Fibroblast of lung (primary cell): ENCODE measurements around the gene CHRND. TPM values are rescaled to one million over a fixed set of nuclear protein-coding genes. Genes with fewer than 3 reads are reported as not detected.
"Not testable (repeated sequence)": the region's sequence is repeated elsewhere in the genome, so short reads cannot be mapped to it uniquely, and the experiment has no call there.

Source experiments
- DNase-seq, 2 donors: peaks; one replicate each; pipeline versions ENCODE4 v3.0.0 to v3.0.0-alpha.2; 2010; ENCODE audit warnings: low read depth in 2 of 2
- H2AFZ ChIP-seq: 2 replicates; pipeline ENCODE4 v1.5.1; 2012; ENCODE audit warnings: low read length, control low read depth, inconsistent platforms
- H3K27ac ChIP-seq: 2 replicates; pipeline ENCODE4 v1.5.1; 2011; ENCODE audit warnings: low read length, control low read depth; ENCODE audit not compliant: insufficient read depth
- H3K27me3 ChIP-seq: 2 replicates; pipeline ENCODE4 v1.5.1; 2011; ENCODE audit warnings: mild to moderate bottlenecking, low read length; ENCODE audit not compliant: control insufficient read depth, insufficient read depth
- H3K36me3 ChIP-seq: 2 replicates; pipeline ENCODE4 v1.5.1; 2011; ENCODE audit warnings: low read length; ENCODE audit not compliant: control insufficient read depth, insufficient read depth
- H3K4me1 ChIP-seq: 2 replicates; pipeline ENCODE4 v1.5.1; 2011; ENCODE audit warnings: low read length; ENCODE audit not compliant: control insufficient read depth, insufficient read depth; ENCODE audit errors: extremely low read depth
- H3K4me2 ChIP-seq: 2 replicates; pipeline ENCODE4 v1.5.1; 2011; ENCODE audit warnings: low read length, control low read depth; ENCODE audit not compliant: insufficient read depth; ENCODE audit errors: extremely low read depth
- H3K4me3 ChIP-seq, 4 experiments: fragments of 200-600 bp in 1 of 4; sonication (generic) in 1 of 4; replicated peaks in 1 of 4; 2 replicates each; pipeline ENCODE4 v1.5.1; 2011 to 2016; ENCODE audit warnings: low read length in 4 of 4, low read depth in 3 of 4, mild to moderate bottlenecking in 3 of 4, control low read depth in 2 of 4, inconsistent platforms in 1 of 4, mixed read lengths in 1 of 4; ENCODE audit not compliant: insufficient read depth in 1 of 4; ENCODE audit errors: control extremely low read depth in 1 of 4
- H3K79me2 ChIP-seq: 2 replicates; pipeline ENCODE4 v1.5.1; 2012; ENCODE audit warnings: mild to moderate bottlenecking, low read length, inconsistent platforms; ENCODE audit not compliant: control insufficient read depth, insufficient read depth
- H3K9ac ChIP-seq: 2 replicates; pipeline ENCODE4 v1.5.1; 2011; ENCODE audit warnings: mild to moderate bottlenecking, low read length, control low read depth; ENCODE audit not compliant: insufficient read depth
- H3K9me3 ChIP-seq: 2 replicates; pipeline ENCODE4 v1.5.1; 2012; ENCODE audit warnings: low read depth, low read length; ENCODE audit not compliant: control insufficient read depth, insufficient read depth
- H4K20me1 ChIP-seq: 2 replicates; pipeline ENCODE4 v1.5.1; 2011; ENCODE audit warnings: low read length; ENCODE audit not compliant: control insufficient read depth, insufficient read depth; ENCODE audit errors: extremely low read depth
- CTCF ChIP-seq, 2 donors: IDR thresholded peaks in 1 of 2; conservative IDR thresholded peaks in 1 of 2; 1 replicate in 1 of 2; 2 replicates in 1 of 2; pipeline ENCODE4 v1.5.1; 2011 to 2012; ENCODE audit warnings: low read length in 2 of 2, control low read depth in 1 of 2, inconsistent platforms in 1 of 2, low read depth in 1 of 2, mild to moderate bottlenecking in 1 of 2
- EZH2 ChIP-seq: IDR thresholded peaks from 2 replicates; pipeline ENCODE4 v1.5.1; 2012; ENCODE audit warnings: low read length, control low read depth, mild to moderate bottlenecking; ENCODE audit errors: missing control alignments
- polyA plus RNA-seq, 2 donors: library from polyadenylated mRNA; depleted of rRNA in 1 of 2; stranded (reverse) in 1 of 2; unstranded in 1 of 2; fragments of >200 nt; gene quantifications; 2 replicates each; pipeline ENCODE4 v1.2.1, GENCODE V29; 2011 to 2012; ENCODE audit warnings: missing spikeins in 1 of 2
- total RNA-seq: library from RNA; depleted of rRNA; stranded (reverse); fragments of >200 nt; gene quantifications from 2 replicates; pipeline ENCODE4 v1.2.1, GENCODE V29; 2014

CHRND gene
- total and polyA plus RNA-seq, 2 donors (not counting 1 experiment from before 2014, with no cell fraction given) = not detected

- no peak overlapping the region for H3K9ac ChIP-seq
These were observed 42.2 kb downstream of the CHRND start for GRCh38 chr2:232568161-232568560.

GRCh38 chr2:232569541-232569940 is 43.6 kb downstream of the CHRND start:
- Histone ChIP-seq H3K36me3 (peaks cover 13% of the 10 kb centered on the region), H3K9ac (no peak overlapping the region), H4K20me1 (no peaks in the 10 kb centered on the region), H3K4me1 (peaks cover 2% of the 10 kb centered on the region), H3K4me3 (no peak overlapping the region), H3K4me2 (no peak overlapping the region), H3K9me3 (no peaks in the 10 kb centered on the region), H3K79me2 (no peaks in the 10 kb centered on the region), H2AFZ (no peak overlapping the region), H3K27ac (no peak overlapping the region), H3K27me3 (no peaks in the 10 kb centered on the region)
- TF ChIP-seq CTCF (conservative IDR thresholded peaks at IDR 0.05 in 1 of 2, IDR thresholded peaks at IDR 0.05 in 1 of 2; ENCODE audit: low read depth in 1 of 2, low read length in 2 of 2) (no peak), EZH2 (no peak)
- DNase-seq = no peak

More at GRCh38 chr2:232568161-232568560, 42.2 kb downstream of the CHRND start:
- TF ChIP-seq EZH2 (no peak), CTCF (conservative IDR thresholded peaks at IDR 0.05 in 1 of 2, IDR thresholded peaks at IDR 0.05 in 1 of 2; ENCODE audit: low read depth in 1 of 2, low read length in 2 of 2) (no peak)
- H3K79me2 ChIP-seq = no peaks in the 10 kb centered on the region
- no peak overlapping the region for H2AFZ ChIP-seq
- H3K4me1 ChIP-seq = peaks cover 2% of the 10 kb centered on the region
- no peak overlapping the region for H3K4me3 ChIP-seq
- peaks cover 12% of the 10 kb centered on the region for H3K36me3 ChIP-seq
- H3K9me3 ChIP-seq = no peaks in the 10 kb centered on the region
- H4K20me1 ChIP-seq = no peaks in the 10 kb centered on the region
- H3K27me3 ChIP-seq = no peaks in the 10 kb centered on the region
- peak overlapping the region; percentile 64 for H3K27ac ChIP-seq
- peak; percentile 84 to 86 for DNase-seq
- H3K4me2 ChIP-seq = no peak overlapping the region

- not testable (repeated sequence) for H3K79me2 ChIP-seq, H3K4me1 ChIP-seq, H4K20me1 ChIP-seq, H3K27ac ChIP-seq, H2AFZ ChIP-seq, H3K4me2 ChIP-seq, H3K9ac ChIP-seq, DNase-seq, H3K9me3 ChIP-seq, H3K27me3 ChIP-seq, H3K4me3 ChIP-seq
- peaks cover 12% of the 10 kb centered on the region for H3K36me3 ChIP-seq
These were observed 44.5 kb downstream of the CHRND start for GRCh38 chr2:232570481-232570880.
